GM18520 (cell line): ENCODE measurements around the gene KLRF2.

Experiments used
- ATAC-seq: cut with Tn5 transposase; IDR thresholded peaks from one replicate; pipeline ENCODE4 v1.9.1; 2021; ENCODE audit not compliant: unreplicated experiment

Gene KLRF2

GRCh38 chr12:9883175-9883574 lies 1.9 kb downstream of the KLRF2 start:
- ATAC-seq, result no peak

GRCh38 chr12:9888665-9889273 lies 7.5 kb downstream of the KLRF2 start:
- ATAC-seq, result no peak

DNA sequence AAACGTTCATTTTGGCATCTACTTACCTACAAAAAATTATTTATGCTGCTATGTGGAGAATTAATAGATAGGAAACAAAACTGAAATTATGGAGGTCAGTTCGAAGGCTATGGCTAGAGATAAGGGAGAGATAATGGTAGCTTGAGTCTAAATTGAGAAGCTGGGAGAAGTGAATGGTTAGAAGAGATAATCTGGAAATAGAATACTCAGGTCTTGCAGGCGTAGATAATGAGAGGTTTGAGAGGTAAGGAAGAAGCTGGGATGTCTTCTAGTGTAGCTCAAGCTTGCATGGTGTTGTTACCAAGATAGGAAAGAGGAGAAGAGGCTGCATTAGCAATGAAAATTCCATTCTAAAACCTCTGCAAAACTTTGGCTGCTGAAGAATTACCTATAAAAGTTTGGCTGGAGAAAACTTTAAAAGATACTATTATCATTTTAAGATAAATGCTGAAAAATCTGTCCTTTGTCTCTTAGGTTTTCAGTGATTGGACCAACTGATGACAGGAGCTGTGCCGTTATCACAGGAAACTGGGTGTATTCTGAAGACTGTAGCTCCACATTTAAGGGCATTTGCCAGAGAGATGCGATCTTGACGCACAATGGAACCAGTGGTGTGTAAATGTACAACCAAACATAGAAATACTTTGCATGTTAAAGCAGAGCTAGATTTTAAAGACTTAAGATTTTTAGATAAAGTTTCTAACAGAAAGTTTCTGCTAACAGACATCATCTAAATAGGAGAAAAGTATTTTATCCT lies 14.1 kb downstream of the KLRF2 start:
- ATAC-seq, result no peak

DNA sequence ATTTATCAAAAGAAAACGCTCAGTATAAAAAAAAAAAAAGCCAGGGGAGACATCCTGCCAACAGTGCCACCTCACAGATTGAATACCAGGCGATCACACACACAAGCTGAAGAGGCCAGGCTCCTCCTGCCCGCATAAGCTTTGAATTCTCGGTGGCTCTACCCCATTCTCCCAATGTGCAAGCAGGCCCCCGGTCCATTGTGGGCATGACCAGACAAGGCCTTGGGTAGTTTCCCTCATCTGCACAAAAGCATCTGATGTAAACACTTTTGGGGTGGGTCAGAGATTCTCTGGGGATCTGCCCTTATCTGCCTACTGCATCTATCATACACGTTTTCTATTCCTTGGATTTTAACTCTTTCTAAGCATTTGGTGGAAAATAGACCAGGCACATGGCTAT lies 16.2 kb downstream of the KLRF2 start:
- no peak for ATAC-seq

DNA sequence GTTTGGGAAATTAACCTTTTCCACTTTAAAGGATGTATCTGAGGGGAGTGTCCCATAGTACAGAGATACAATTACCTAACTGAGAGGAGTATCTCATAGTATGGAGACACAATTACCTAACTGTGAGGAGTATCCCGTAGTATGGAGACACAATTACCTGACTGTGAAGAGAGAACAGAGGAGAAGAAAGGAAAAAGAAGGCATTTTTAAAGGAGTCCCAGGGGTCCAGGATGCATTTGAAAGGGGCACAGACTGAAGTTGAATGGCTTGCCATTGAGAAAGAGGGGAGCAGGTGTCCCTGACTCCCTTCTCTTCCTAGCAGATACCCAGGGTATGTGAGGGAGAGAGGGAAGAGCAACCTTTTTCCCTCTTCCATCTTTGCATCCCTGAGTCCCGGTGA lies 17.9 kb downstream of the KLRF2 start:
- no peak for ATAC-seq

DNA sequence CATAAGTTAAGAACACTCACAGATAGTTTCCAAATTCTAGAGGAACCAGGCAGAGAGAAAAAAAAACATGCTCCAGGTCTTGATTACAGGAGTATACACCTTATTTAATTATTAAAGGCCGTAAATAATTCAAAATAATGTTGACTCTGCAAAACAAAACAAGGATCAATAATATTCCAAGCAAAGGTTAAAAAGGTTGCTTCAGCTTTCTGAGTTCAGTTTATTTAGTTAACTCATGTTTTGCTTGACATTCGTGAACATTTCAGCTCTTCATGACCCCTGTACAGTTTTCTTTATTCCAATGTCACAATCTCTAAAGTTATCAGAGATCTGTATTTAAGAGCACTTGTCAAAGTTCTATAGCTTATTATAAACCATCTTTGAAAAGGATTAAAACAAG lies 19.6 kb downstream of the KLRF2 start:
- ATAC-seq, result no peak

DNA sequence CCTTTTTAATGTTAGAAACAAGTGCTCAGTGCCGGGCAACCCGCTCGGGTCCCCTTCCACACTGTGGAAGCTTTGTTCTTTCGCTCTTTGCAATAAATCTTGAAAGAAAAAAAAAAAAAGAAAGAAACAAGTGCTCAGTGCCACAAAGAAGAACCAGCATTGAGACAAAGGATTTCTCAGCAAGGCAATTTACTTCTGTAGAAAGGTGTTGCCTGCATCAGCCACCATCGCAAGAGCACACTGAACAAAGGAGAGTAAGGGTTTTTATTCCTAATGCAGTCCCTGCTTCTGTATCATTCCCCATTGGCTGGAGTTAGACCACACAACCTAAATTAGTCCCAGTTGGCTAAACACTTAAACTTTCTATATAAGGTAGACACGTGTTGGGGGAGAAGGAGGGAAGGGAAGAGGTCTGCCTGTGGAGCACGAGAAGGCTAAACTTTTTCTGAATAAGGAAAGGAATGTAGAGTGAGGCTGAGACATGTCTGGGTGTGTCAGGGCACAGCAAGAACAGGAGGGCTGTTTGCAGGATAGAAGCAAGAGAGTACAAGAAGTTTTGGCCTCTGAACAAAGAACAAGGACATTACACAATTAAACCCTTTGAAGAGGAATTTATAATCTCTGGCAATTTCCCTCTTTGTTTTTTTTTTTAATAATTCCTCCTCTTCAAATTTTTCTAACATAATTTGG lies 21.4 kb downstream of the KLRF2 start:
- ATAC-seq, result no peak

DNA sequence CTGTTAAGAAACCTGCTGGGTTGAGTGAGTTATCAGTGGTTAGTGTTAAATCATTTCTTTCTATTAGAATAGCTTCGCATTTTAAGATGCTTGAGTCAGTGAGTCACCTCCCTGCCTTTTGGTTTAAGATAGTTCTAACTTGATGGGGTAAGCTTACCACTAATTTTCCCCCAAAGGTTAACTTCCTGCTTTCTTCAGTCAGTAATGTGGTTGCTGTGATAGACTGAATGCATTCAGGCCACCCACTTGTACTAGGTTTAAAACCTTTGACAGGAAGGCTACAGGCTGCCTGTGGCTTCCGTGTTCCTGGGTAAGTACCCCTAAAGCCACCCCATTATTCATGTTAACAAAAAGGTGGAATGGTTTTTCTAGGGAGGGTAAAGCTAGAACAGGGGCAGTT lies 25.6 kb downstream of the KLRF2 start:
- no peak for ATAC-seq

DNA sequence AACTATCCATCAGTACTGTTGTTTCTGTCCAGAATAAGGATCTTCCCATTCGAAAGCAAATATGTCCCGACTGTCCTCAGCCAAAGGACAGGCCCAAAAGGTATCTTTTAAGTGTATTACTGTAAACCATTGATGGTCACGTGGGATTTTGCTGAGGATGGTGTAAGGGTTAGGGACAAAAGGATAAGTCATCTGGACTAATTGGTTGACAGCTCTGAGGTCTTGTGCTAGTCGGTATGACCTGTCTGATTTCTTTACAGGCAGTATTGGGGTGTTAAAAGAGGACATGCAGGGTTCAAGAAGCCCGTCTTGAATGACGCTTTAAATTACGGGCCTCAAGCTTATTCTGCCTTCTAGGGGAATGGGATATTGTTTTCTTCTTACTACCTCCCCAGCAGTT lies 26.5 kb downstream of the KLRF2 start:
- ATAC-seq, result no peak

DNA sequence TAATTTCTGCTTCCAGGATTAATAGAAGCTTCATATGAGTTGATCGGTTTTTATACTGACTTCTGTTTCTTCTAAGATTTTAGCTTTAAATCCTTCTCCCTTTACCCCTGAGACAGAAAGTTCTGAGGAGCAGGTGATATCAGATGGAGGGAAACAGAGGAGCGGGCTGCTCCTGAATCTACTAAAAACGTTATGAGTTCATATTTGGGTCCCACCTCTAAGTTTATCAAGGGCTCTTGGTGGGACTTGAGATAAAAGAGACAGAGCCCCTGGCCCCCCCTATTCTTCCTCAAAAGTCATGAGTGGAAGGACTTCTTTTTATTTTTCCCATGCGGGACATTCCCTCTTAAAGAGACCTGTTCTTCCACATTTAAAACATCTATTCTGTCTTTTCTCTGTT lies 27.1 kb downstream of the KLRF2 start:
- ATAC-seq, result no peak

GRCh38 chr12:9909724-9910123 lies 28.4 kb downstream of the KLRF2 start:
- no peak for ATAC-seq

DNA sequence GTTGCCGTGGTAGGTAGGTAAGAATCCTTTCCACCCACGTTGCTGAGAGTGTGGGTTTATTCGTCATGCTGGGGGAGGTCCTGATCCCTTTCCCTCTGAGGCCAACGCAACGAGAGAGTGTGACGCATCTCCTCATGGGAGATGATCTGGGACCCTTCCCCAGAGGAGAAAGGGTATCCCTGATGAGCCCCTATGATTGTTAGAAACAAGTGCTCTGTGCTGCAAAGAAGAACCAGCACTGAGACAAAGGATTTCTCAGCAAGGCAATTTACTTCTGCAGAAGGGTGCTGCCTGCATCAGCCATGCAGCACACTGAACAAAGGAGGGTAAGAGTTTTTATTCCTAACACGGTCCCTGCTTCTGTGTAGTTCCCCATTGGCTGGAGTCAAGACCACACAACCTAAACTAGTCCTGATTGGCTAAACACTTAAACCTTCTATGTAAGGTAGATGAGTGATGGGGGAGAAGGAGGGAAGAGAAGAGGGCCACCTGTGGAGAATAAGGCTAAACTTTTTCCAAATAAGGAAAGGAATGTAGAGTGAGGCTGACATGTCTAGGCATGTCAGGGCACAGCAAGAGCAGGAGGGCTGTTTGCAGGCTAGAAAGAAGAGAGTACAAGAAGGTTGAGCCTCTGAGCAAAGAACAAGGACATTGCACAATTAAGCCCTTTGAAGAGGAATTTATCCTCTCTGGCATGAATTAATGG lies 29.6 kb downstream of the KLRF2 start:
- no peak for ATAC-seq

DNA sequence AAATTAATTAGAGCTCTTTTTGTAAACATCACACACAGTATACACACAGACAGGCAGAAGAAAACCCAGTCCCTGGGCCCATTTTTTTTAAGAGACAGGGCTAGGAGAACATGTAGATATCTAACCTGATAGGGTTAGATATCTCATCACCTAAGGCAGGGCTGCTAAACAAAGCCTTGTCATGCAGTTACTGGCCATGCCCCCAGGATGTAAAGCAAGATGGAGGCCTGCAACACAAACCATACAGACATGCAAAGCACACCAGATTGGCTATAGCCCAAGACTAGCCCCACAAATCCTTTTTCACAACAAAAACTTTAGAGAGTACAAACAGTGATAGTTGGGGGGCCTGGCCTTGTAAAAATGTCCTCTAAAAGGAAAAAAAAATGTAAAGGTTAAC lies 30.4 kb downstream of the KLRF2 start:
- no peak for ATAC-seq

DNA sequence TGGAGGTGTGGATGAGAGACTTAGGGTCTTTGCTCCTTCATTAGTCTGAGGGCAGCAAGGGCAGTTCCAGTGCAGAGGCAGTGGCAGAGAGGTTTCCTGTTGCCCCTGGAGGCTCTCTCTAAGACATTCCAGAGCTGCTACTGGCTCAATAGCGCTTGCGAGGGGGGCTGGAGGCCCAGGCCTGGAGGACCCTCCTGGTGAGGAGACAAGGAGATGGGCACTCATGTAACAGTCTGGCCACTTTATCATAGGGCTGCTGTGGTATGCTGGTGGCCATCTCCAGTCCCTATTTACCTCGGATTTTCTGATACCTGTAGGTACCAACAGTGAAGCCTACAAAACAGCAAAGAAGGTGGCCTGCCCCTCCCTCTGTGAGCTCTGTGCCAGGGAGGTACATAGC lies 38.2 kb downstream of the KLRF2 start:
- ATAC-seq, result no peak

DNA sequence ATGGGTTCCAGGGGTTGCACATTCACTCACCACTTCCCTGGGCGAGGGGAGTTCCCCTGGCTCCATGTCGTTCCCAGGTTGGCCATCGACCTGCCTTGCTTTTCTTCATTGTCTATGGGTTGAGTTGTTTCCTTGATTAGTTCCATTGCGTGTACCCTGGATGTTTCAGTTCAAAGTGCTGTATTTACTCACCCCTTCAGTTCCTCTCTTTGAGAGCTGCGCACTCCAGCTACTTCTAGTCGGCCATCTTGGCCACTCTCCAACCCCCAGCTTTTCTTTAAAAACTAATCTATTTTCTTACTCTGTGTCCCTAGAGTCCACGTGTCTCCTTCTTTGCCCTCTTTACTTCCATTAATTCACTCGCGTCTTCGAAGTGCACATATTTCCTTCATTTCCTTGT lies 39.2 kb downstream of the KLRF2 start:
- ATAC-seq, result no peak

- no peak for ATAC-seq
Observed at GRCh38 chr12:9922429-9922828, 41.1 kb downstream of the KLRF2 start.

DNA sequence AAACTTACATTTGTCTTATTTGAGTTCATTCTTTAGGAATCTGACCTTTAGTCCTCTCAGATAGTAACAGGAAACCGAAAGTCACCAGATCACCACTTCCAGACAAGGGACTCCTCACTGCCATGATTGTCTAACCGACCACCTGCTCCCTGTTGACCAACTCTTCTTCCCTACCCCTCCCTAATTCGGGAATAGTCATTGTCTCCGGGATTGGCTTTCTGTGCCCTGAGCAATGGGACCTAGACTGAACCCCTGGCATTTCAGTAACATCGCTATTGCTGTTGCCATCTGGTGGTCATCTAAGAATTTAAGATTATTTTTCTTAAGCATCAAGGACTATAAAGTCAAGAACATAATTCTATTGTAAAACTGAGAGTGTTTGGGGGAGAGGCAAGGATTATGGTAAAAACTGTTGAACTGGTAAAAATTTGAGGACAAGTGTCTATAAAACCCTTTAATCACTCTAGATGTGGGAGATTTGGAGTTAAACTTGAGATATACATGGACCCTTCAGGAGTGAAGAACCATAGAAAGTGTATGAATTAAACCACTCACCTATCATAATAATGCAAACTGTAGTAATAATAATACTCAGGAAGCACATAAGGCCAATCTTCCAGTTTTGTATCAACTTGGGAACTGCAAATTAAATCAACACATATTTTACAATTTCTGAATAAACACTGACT lies 44.6 kb downstream of the KLRF2 start:
- ATAC-seq, result no peak

DNA sequence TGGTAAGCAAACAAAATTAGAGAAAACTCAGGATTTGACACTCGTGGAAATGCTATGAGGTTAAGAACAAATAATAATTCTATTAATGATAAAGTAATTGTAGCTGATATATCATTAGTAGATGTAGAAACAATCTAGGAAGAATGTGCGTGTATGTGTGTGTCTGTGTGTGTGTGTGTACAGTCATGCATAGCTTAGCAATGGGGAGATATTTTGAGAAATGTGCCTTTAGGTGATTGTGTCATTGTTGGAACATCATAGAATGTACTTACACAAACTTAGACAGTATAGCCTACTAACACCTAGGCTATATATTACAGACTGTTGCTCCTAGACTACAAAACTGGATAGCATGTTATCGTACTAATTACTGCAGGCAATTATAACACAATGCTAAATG lies 45.6 kb downstream of the KLRF2 start:
- ATAC-seq, result no peak

DNA sequence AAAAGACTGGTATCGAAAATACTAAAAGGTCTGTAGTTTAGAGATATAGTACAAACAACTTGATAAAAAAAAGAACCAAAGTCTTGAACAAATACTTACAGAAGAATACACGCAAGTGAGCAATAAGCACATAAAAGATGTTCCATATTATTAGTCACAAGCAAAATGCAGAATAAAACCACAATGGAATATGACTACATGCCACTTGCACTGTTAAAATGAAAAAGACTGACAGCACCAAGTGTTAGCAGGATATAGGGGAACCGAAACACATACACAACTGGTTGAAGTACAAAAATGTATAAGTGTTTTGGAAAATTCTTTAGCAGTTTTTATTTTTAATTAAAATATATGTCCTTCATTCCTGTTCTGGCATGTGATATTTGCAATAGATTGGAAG lies 47.3 kb downstream of the KLRF2 start:
- ATAC-seq, result no peak

DNA sequence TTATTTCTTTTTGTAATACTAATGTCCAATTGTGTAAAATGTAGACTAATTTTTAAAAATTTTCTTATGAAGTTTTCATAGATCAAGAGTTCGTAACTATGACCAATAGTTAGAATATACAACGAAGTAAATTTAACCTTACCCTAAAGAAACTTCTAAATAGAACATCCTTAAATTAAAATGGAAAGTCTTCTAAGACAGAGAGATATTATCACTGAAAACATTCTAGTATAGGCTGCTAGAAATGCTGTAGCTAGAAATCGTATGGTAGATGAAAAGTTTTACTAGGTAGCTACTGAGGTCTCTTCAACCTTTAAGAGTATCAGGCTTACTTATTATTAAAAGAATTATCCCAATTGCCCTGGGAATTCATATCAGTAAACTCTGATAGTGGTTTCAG lies 50.0 kb downstream of the KLRF2 start:
- no peak for ATAC-seq

DNA sequence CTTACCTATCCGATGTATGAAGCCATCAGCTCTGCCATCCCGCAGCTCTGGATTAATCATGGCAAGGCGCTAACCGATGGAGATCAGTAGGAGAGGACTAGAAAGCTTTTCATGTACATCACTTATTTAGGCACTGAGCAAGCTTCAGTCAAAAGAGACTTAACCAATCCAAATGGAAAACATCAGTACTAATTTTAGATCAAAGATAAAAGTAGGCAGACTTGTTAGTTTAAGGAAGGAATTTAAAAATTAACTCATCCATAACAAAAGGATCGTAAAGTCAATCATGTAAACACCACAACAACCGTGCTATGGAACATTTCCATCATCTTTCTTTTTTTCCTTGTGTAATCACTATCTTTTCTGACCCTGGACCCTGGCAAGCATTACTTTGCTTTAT lies 51.0 kb downstream of the KLRF2 start, which contains the start of gene CLEC2A:
TSS of gene CLEC2A (minus strand) at position 101 of the 400 bp plus-strand sequence. CDS start at position 60, 41 bp downstream.
- no peak for ATAC-seq
